HFF-Myc (cell line): Measurements from ENCODE around the gene SLC6A5.
A peak's percentile ranks its signal among the peaks of the same experiment; 100 is the strongest.
"Not testable (repeated sequence)": the region's sequence is repeated elsewhere in the genome, so short reads cannot be mapped to it uniquely, and the experiment has no call there.

Experiments
- DNase-seq: peaks from one replicate; pipeline ENCODE4 v3.0.0-alpha.2; 2011; ENCODE audit warnings: low read depth; ENCODE audit errors: extremely low read depth
- H3K4me3 ChIP-seq: replicated peaks from 2 replicates; pipeline ENCODE4 v1.5.1; 2011; ENCODE audit warnings: low read depth, mild to moderate bottlenecking, control low read depth, low read length
- TF ChIP-seq, protein P1 (sequence below): IDR thresholded peaks from 2 replicates; pipeline ENCODE4 v1.5.1; 2012; ENCODE audit warnings: mild to moderate bottlenecking, low read depth, low read length, control low read depth; ENCODE audit errors: missing control alignments

The SLC6A5 gene

DNA sequence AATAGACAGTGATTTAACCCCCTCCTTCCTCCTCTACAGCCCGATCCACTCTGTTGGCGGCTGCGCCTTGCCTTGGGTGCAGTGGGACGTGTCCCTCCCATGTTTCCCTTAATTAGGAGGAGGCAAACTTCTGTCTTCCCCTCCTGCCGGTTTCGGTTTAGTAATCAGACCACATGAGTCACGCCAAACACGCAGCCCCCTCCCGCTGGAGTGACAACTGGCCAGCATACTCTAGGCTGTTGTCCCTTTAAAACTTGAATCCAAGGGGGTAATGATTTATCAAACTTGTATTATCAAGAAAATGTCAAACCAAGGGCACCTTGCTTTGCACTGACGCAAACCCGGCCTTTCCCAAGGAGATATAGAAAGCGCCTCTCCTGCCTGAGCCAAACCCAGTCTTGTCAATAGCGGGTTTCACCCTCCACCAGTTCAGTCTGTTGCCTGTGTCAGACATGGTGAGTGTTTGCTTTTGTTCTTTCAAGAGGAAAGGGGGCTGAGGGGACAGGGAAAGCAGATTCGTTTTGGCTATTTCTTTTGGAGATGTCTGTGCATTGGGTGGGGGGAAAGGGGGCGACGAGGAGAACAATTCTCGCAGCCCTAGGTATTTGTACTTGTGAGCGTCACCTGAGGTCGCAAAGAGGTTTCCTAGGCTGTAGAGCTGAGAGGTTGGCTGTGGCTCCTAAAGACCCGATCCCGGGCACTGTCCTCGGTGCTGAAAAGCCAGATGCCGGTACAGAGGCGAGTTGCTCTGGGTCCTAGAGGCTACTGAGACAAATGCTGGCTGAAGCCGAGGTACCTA lies at the start of gene SLC6A5:
Gene SLC6A5, plus strand, starts transcription at position 388 of the 799 bp plus-strand sequence. Its CDS starts 65 bp downstream, at position 453.
- DNase-seq = peak; percentile 22
- TF ChIP-seq, protein P1, sequence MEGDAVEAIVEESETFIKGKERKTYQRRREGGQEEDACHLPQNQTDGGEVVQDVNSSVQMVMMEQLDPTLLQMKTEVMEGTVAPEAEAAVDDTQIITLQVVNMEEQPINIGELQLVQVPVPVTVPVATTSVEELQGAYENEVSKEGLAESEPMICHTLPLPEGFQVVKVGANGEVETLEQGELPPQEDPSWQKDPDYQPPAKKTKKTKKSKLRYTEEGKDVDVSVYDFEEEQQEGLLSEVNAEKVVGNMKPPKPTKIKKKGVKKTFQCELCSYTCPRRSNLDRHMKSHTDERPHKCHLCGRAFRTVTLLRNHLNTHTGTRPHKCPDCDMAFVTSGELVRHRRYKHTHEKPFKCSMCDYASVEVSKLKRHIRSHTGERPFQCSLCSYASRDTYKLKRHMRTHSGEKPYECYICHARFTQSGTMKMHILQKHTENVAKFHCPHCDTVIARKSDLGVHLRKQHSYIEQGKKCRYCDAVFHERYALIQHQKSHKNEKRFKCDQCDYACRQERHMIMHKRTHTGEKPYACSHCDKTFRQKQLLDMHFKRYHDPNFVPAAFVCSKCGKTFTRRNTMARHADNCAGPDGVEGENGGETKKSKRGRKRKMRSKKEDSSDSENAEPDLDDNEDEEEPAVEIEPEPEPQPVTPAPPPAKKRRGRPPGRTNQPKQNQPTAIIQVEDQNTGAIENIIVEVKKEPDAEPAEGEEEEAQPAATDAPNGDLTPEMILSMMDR = no peak
- H3K4me3 ChIP-seq = no peak within 1 kb of the TSS

DNA sequence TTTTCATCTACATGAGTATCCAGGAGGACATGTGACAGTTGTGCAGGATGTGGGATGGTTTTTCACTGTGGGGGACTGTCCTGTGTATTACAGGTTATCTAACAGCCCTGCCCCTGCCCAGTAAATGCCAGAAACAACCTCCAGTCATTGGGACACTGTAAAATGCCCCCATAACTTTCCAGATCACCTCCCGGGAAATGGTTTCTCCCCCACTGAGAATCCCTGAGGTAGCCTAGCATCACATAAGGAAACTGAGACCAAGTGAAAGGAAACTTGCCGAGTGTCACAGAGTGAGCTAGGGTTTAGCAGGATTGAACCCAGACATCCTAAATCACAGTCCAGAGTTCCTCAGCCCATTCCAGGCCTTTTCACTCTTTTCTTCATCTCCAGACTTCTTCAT lies 48.3 kb upstream of the SLC6A5 start:
- H3K4me3 ChIP-seq = no peak overlapping the region
- TF ChIP-seq, protein P1 = no peak
- no peak for DNase-seq

DNA sequence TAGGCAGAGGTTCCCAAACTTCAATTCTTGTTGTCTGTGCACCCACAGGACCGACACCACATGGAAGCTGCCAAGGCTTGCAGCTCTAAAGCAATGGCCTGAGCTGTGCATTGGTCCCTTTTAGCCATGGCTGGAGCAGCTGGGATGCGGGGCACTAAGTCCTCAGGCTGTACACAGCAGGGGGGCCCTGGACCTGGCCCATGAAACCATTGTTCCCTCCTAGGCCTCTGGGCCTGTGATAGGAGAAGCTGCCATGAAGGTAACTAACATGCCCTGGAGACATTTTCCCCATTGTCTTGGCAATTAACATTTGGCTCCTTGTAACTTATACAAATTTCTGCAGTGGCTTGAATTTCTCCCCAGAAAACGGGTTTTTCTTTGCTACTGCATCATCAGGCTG lies 43.6 kb upstream of the SLC6A5 start:
- no peak for DNase-seq
- no peak overlapping the region for H3K4me3 ChIP-seq
- TF ChIP-seq, protein P1 = no peak

DNA sequence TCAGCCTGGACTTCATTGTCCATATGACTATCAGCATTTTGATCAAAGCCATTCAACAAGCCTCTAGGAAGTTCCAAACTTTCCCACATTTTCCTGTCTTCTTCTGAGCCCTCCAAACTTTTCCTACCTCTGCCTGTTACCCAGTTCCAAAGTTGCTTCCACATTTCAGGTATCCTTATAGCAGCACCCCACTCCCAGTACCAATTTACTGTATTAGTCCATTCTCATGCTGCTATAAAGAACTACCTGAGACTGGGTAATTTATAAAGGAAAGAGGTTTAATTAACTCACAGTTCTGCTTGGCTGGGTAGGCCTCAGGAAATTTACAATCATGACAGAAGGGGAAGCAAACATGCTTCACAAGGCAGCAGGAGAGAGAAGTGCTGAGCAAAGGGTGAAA lies 43.0 kb upstream of the SLC6A5 start:
- not testable (repeated sequence) for DNase-seq, H3K4me3 ChIP-seq

DNA sequence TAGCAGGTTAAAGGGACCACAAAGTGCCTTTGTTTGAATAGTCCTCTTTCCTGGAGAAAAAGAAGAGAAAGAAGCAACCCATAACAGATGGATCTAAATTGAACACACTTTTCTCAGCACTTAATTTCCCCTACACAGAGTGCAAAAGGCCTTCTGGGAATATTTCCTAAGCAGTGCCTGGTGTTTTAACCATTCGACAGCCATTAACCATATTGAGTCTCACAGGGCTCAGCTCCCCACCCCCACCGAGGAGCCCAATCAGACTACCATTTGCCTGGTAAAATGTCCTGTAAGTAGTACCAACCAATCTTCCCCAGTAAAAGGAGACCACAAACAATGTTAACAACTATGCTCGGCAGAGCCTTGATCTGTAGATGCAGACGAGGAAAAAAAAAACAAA lies 40.7 kb upstream of the SLC6A5 start:
- no peak for DNase-seq
- TF ChIP-seq, protein P1 = no peak
- H3K4me3 ChIP-seq = no peak overlapping the region

DNA sequence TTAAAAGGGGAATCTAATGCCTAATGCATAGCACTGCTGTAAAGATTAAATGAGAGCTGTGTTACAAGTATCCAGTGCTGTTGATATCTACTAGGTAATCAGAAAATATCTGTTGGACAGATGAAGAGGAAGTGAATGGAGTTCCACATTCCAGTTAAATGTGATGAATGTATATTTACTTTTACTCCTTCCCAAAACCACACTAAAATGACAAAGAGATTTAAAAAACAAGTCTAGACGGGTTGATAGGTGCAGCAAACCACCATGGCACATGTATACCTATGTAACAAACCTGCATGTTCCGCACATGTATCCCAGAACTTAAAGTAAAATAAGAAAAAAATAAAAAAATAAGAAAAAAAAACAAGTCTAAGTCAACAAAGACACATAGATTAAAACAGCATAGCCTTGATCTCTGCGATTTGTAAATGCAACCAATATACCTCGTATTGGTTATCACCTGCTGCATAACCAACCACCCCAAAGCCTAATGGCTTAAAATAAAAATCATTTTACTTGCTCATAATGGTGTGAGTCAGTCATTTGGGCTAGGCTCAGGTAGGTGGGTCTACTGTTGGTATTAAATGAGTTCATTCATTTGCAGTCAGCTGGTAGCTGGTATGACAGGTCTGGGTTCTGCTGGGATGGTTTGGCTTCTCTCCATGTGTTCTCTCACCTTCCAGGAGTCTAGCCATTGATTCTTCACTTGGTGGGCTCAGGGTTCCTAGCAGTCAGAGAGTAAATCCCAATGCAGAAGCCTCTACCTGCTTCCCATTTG lies 39.7 kb upstream of the SLC6A5 start:
- TF ChIP-seq, protein P1 = no peak
- no peak overlapping the region for H3K4me3 ChIP-seq
- DNase-seq = no peak

DNA sequence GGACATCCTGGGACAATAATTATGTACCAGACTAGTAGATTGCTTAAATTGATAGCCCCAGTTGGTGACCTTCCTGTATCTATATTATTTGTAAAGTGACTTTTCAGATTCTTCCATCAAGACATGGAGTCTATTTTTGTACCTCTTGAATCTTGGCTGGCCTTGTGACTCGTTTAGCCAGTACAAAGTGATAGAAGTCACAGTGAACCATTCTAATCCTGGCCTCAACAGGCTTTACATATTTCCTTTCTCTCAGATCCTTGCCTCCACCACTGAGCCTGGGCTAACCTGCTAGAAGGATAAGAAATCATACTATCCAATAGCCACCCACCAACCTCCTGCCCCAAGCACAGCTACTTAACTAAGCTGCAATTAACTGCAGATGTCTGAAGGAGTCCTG lies 37.5 kb upstream of the SLC6A5 start:
- TF ChIP-seq, protein P1 = no peak
- DNase-seq = no peak
- no peak overlapping the region for H3K4me3 ChIP-seq
